HG03025 (cell line): Measurements from ENCODE around the gene VANGL2.

Experiments
- ATAC-seq: cut with Tn5 transposase; IDR thresholded peaks from one replicate; pipeline ENCODE4 v1.9.1; 2021; ENCODE audit warnings: mild to moderate bottlenecking, moderate library complexity; ENCODE audit not compliant: unreplicated experiment, low FRiP score

Gene VANGL2

DNA sequence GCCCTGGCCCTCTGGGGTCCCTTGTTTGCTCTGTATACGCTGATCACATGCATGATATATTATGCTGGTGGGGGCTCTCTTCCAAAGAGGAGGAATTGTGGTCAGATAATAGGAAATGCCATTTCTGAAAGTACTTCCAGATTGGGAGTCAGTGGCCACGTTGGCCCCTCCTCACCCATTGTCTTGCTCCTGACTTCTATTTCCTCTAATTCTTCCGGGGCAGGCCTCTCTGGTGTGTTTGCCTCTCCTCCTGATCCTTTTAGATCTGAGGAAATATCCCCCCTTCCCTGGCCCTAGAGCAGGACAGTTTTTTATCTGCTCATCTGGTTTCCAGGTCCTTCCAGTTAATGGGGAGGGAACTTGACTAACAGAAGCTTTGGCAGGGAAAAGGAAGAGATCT, 2.9 kb downstream of the VANGL2 start:
- no peak for ATAC-seq

DNA sequence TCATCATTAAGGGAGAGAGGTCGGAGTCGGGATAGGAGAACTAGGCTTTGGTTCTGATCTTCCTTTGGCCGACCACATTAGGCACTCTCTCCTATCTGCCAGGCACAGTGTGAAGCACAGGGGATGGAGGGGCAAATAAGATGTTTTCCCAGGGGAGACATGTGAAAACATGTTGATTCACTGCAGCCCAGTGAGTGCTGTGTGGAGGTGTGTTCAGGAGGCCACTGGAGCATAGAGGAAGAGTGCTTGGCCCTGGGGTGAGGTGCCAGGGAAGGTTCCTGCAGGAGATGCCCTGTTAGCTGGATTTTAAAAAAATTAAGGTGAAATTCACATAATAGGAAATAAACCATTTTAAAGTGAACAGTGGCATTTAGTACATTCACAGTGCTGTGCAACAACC, 3.7 kb downstream of the VANGL2 start:
- no peak for ATAC-seq

DNA sequence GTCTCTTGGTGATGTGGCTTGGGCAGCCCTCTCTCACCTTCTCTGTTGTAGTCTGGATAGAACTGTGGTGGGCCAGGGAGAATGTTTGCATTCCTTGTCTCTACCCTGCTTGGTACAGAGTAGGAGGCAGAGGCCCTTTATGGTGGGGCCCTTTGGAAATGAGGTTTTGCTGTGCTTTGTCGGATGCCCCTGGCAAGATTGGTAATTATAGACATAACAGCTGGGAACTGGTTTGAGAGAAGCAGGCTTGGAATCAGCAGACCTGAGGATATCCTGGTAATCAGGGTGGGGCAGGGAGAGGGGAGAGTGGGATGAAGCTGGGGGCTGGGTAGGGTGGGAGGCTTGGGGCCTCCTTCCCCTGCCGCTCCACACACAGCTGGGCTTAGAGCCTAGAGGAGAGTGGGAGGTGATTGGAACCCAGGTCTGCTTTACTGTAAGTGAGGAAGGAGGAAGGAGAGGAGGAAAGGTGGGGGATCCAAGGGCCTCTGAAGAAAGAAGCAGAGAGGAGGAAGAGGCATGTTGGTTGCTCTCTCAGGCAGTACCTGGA, 5.0 kb downstream of the VANGL2 start:
- no peak for ATAC-seq

GRCh38 chr1:160406131-160406968, 6.0 kb downstream of the VANGL2 start:
- no peak for ATAC-seq

DNA sequence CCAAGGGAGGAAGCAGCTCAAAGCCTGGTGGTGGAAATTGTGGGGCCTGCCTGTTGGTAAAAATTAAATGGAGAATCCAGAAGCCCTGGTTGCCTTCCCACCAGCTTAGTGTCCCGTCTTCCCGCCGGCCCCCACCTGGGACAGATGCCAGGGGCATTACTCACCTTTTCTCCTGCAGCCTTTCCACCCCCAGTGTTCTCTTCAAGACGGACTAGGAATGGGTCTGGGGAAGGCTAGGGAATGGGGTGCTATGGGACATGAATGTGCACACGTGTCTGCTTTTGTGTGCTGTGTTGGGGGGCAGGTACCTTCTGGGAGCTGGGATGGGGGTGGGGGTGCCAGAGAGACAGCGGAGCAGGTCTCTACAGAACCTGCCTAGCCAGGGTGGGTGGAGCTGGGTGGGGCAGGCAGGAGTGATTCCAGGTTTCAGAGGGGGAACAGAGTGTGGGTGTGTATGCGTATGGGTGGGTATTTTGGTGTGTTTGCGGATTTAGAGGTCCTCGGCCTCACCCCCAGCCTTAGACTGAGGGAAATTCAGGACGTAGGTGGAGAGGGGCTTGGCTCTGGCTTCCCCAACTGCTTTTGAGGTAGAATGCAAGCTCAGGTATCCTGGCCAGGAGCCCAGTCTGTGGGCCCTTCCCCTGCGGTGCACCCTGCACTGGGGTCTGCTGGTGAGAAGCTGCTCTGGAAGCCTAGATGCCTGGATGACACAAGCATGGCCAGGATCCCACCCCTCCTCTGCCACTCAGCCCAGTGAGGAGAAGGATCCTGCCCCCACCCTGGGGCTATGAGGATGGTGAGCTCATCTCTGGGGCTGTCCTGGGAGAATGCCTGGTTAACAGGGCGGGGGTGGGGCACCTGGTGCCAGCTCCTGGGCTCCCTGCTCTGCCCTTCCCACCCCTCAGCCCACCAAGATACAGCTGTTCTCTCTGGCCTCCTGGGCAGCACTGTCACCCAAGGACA, 7.8 kb downstream of the VANGL2 start:
- no peak for ATAC-seq

- no peak for ATAC-seq
Observed at GRCh38 chr1:160408864-160409263, 8.5 kb downstream of the VANGL2 start.

DNA sequence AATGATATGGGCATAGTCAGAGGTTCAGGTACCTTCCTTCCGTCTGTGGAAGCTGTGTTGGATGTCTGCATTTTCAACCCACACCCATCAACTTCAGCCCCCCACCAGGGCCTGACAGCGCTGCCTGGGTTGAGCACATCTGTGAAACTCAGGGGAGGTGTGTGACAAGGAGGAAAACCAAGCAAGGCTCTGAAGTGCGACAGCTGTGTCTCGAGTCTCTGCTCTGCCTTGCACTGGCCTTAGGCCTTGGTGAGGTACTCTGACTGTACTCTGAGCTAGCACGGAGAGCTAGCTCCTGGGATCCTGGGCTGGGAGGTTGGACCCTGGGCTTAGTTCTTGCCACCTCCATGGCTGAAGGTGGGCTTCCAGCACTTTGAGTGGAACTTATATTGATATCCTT, 9.1 kb downstream of the VANGL2 start:
- ATAC-seq, result no peak

DNA sequence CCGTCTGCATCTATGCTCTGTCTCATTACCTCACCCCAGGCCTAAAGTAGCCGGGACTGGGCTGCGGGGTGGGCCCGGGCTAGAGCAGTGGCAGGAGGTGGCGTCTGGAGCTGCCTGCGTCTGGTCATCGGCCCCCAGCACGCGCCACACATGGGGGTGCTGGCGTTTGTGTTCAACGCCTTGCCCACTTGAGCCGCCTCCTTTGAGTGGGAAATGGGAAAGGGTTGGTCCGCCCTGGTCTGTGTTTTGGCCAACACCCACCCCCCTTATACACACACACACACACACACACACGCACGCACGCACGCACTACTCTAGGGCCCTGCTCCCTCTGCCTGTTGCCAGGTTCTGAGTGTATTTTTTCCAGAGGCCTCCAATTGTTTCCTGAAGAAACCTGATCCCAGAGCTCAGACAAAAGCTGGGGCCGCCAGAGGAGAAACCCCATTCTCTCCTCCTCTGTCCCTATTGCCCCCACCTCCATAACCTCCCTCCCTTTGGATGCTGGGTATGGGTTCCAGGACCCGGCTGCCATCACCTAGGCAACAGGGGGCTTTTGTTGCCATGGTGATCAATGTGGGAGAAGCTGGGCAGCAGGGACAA, 10.1 kb downstream of the VANGL2 start:
- no peak for ATAC-seq

GRCh38 chr1:160411271-160412027, 11.1 kb downstream of the VANGL2 start:
- no peak for ATAC-seq

GRCh38 chr1:160412028-160412362, 11.6 kb downstream of the VANGL2 start:
- no peak for ATAC-seq

- ATAC-seq, result no peak
Observed at GRCh38 chr1:160413716-160414115, 13.4 kb downstream of the VANGL2 start.

GRCh38 chr1:160414881-160415280, 14.5 kb downstream of the VANGL2 start:
- ATAC-seq, result no peak

GRCh38 chr1:160415696-160416290, 15.4 kb downstream of the VANGL2 start:
- ATAC-seq, result no peak

DNA sequence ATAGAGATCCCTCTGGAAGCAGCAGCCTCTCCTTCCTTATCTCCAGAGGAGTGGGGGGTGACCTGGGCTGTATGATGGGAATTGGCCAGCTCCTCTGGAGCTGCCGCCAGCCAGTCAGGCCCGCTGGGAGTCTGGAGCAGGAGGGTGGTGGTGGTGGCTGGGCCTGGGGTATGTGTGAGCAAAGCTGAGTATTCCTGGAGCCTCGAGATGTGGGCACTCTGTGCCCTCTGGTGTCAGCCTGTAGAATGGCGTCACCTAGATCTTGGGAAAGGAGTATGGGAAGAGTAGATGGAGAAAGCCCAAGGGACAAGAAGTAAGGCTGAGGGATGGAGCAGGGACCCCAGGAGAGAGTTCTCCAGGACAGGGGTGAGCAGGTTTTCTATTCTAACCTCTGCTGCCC, 16.0 kb downstream of the VANGL2 start:
- no peak for ATAC-seq

GRCh38 chr1:160418483-160418882, 18.1 kb downstream of the VANGL2 start:
- no peak for ATAC-seq

DNA sequence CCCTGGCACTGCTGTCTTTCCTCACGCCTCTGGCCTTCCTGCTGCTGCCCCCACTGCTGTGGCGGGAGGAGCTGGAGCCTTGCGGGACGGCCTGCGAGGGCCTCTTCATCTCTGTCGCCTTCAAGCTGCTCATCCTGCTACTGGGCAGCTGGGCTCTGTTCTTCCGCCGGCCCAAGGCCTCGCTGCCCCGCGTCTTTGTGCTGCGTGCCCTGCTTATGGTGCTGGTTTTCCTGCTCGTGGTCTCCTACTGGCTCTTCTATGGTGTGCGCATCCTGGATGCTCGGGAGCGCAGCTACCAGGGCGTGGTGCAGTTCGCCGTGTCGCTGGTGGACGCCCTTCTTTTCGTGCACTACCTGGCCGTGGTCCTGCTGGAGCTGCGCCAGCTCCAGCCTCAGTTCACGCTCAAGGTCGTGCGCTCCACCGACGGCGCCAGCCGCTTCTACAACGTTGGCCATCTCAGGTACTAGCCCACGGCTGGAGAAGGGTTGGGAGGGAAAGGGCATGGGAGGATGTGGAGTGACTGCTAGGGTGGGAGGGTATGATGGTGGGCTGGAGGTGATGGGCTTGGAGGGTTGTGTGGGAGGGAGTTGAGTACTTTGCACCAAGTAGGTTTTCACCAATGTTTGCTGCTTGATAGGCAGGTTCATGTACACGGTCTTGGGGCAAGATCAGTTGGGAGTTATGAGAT, 18.9 kb downstream of the VANGL2 start:
- no peak for ATAC-seq

DNA sequence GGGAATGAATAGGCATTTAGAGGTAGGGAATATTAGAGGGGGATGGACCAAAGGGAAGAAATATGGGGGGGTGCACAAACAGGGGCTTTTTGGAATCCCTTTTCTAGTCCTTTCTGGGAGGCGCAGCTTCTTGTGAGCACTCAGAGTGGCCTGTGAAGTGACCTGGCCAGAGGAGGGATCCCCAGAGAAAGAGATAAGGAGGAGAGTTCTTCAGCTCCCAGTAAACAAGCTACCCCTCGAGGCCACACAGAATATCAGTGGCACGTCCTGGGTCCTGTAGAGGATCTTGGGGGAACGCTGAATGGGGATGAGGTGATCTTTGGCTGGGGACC, 19.4 kb downstream of the VANGL2 start:
- ATAC-seq, result no peak

DNA sequence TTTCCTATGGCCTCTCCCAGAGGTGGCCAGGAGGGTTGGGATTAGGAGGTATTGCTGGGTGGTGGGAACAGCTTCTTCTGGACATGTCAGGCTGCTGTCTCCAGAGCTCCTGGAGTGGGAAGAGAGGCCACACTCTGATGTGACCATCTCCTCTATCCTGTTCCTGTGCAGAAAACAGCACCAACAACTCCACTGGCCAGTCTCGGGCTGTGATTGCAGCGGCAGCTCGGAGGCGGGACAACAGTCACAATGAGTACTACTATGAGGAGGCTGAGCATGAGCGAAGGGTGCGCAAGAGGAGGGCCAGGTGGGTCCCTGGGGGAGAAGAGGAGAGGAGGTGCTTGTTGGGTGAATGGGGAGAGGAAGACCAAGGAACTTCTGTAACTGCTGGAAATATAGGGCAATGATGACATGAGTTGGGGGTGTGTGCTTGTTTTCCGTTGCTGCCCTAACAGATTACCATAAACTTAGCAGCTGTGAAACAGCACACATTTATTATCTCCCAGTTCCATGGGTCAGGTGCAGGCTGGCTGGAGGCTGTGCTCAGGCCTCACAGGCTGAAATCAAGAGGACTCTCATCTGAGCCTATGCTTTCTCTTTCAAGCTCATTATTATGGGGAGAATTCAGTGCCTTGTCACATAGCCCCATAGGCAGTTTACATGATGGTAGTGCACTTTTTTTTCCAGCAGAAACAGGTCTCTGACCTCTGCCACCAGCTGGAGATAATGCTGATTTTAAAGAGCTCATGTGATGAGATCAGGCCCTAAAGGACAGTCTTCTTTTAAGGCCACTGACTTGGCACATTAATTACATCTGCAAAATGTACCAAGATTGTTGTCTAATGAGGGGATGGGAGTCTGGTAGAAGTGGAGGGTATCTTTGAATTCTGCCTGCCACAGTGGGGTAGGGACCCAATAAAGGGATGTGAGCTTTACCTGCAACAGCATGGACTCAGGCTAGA, 20.8 kb downstream of the VANGL2 start:
- no peak for ATAC-seq
